Left forelimb (tissue), 1 donor: ENCODE measurements around the gene SEMA4D.

ENCODE experiments used
- DNase-seq: peaks from one replicate; pipeline ENCODE4 v3.0.0-alpha.2; 2018; ENCODE audit warnings: low spot score

SEMA4D gene

GRCh38 chr9:89502038-89502601 lies 4.2 kb upstream of the SEMA4D start:
- DNase-seq: no peak

- no peak for DNase-seq
Measured at GRCh38 chr9:89501311-89501898, 3.5 kb upstream of the SEMA4D start.

- no peak for DNase-seq
Measured at GRCh38 chr9:89500008-89500407, 2.1 kb upstream of the SEMA4D start.

GRCh38 chr9:89498852-89499480 lies 1.1 kb upstream of the SEMA4D start:
- no peak for DNase-seq

- DNase-seq: no peak
Measured at GRCh38 chr9:89497257-89497963, 503 bp downstream of the SEMA4D start.

- DNase-seq: no peak
Measured at GRCh38 chr9:89496645-89497256, 1.2 kb downstream of the SEMA4D start.

- no peak for DNase-seq
Measured at GRCh38 chr9:89495824-89496560, 1.9 kb downstream of the SEMA4D start.

GRCh38 chr9:89494199-89494598 lies 3.7 kb downstream of the SEMA4D start:
- no peak for DNase-seq

GRCh38 chr9:89493671-89494070 lies 4.2 kb downstream of the SEMA4D start:
- no peak for DNase-seq

GRCh38 chr9:89493181-89493580 lies 4.7 kb downstream of the SEMA4D start:
- DNase-seq: no peak

GRCh38 chr9:89492586-89492985 lies 5.3 kb downstream of the SEMA4D start:
- no peak for DNase-seq

GRCh38 chr9:89491694-89492093 lies 6.2 kb downstream of the SEMA4D start:
- no peak for DNase-seq

- DNase-seq: no peak
Measured at GRCh38 chr9:89489548-89490530, 8.1 kb downstream of the SEMA4D start.

GRCh38 chr9:89488936-89489335 lies 9.0 kb downstream of the SEMA4D start:
- DNase-seq: no peak

GRCh38 chr9:89488131-89488530 lies 9.8 kb downstream of the SEMA4D start:
- no peak for DNase-seq

GRCh38 chr9:89486681-89487080 lies 11.2 kb downstream of the SEMA4D start:
- DNase-seq: no peak

GRCh38 chr9:89484475-89485404 lies 13.2 kb downstream of the SEMA4D start:
- no peak for DNase-seq

- no peak for DNase-seq
Measured at GRCh38 chr9:89483592-89484474, 14.1 kb downstream of the SEMA4D start.
